RWPE2 (cell line): ENCODE measurements around the gene NEMP1.
A peak's percentile ranks its signal among the peaks of the same experiment; 100 is the strongest.

ENCODE experiments used
- ATAC-seq: fragments of 200-7000 bp; cut with Tn5 transposase; 3 replicates; pipeline ENCODE4 v1.9.1; 2021; ENCODE audit warnings: low read depth
- DNase-seq: peaks from one replicate; pipeline ENCODE4 v3.0.0-alpha.2; 2020; ENCODE audit warnings: low spot score
- H3K27ac ChIP-seq: fragments of 450-650 bp; 2 replicates; pipeline ENCODE4 v1.5.1; 2017; ENCODE audit warnings: mild to moderate bottlenecking; ENCODE audit not compliant: poor library complexity, severe bottlenecking
- H3K27me3 ChIP-seq: fragments of 250-450 bp; sonication (Bioruptor Pico); 2 replicates; pipeline ENCODE4 v1.5.1; 2021; ENCODE audit warnings: mild to moderate bottlenecking, moderate library complexity; ENCODE audit not compliant: insufficient read depth, poor library complexity, severe bottlenecking
- H3K36me3 ChIP-seq: fragments of 250-450 bp; sonication (Bioruptor Pico); 2 replicates; pipeline ENCODE4 v1.5.1; 2020; ENCODE audit warnings: low read depth, mild to moderate bottlenecking, moderate library complexity
- H3K4me1 ChIP-seq: fragments of 250-450 bp; sonication (Bioruptor Pico); 2 replicates; pipeline ENCODE4 v1.5.1; 2021; ENCODE audit warnings: mild to moderate bottlenecking, moderate library complexity; ENCODE audit not compliant: insufficient read depth, poor library complexity, severe bottlenecking
- H3K4me3 ChIP-seq: fragments of 250-450 bp; sonication (Bioruptor Pico); 2 replicates; pipeline ENCODE4 v1.5.1; 2021; ENCODE audit warnings: mild to moderate bottlenecking, moderate library complexity; ENCODE audit not compliant: severe bottlenecking
- H3K9me3 ChIP-seq: fragments of 250-450 bp; sonication (Bioruptor Pico); 2 replicates; pipeline ENCODE4 v1.5.1; 2021; ENCODE audit warnings: mild to moderate bottlenecking, moderate library complexity; ENCODE audit not compliant: severe bottlenecking
- CTCF ChIP-seq: fragments of 450-650 bp; IDR thresholded peaks from one replicate; pipeline ENCODE4 v1.5.1; 2017; ENCODE audit warnings: mild to moderate bottlenecking, moderate library complexity; ENCODE audit not compliant: poor library complexity, severe bottlenecking

NEMP1 gene

GRCh38 chr12:57011438-57012424, 66.9 kb downstream of the NEMP1 start:
- H3K27me3 ChIP-seq, result no peaks in the 10 kb centered on the region
- no peaks in the 10 kb centered on the region for H3K4me1 ChIP-seq
- no peak overlapping the region for H3K4me3 ChIP-seq
- ATAC-seq (no peak), DNase-seq (no peak)
- H3K36me3 ChIP-seq, result no peaks in the 10 kb centered on the region
- no peak for TF ChIP-seq CTCF
- no peaks in the 10 kb centered on the region for H3K9me3 ChIP-seq
- no peak overlapping the region for H3K27ac ChIP-seq

GRCh38 chr12:57010627-57011247, 67.9 kb downstream of the NEMP1 start:
- no peaks in the 10 kb centered on the region for H3K4me1 ChIP-seq
- DNase-seq (no peak), ATAC-seq (no peak)
- no peak overlapping the region for H3K27ac ChIP-seq
- H3K36me3 ChIP-seq, result no peaks in the 10 kb centered on the region
- TF ChIP-seq CTCF, result no peak
- no peaks in the 10 kb centered on the region for H3K27me3 ChIP-seq
- H3K4me3 ChIP-seq, result no peak overlapping the region
- H3K9me3 ChIP-seq, result no peaks in the 10 kb centered on the region

- DNase-seq (no peak), ATAC-seq (no peak)
- H3K4me1 ChIP-seq, result no peaks in the 10 kb centered on the region
- no peak overlapping the region for H3K27ac ChIP-seq
- no peaks in the 10 kb centered on the region for H3K27me3 ChIP-seq
- no peaks in the 10 kb centered on the region for H3K9me3 ChIP-seq
- no peak for TF ChIP-seq CTCF
- H3K36me3 ChIP-seq, result no peaks in the 10 kb centered on the region
- no peak overlapping the region for H3K4me3 ChIP-seq
Observed at GRCh38 chr12:57009949-57010626, 68.5 kb downstream of the NEMP1 start.

GRCh38 chr12:57008178-57008577, 70.4 kb downstream of the NEMP1 start:
- DNase-seq (no peak), ATAC-seq (peak; percentile 48; the same call in 2 of the 3 replicates)
- H3K9me3 ChIP-seq, result no peaks in the 10 kb centered on the region
- H3K36me3 ChIP-seq, result peaks cover 16% of the 10 kb centered on the region
- no peaks in the 10 kb centered on the region for H3K27me3 ChIP-seq
- no peak overlapping the region for H3K27ac ChIP-seq
- no peak overlapping the region for H3K4me3 ChIP-seq
- H3K4me1 ChIP-seq, result no peaks in the 10 kb centered on the region
- TF ChIP-seq CTCF, result peak; percentile 81
